Naive thymus-derived CD4-positive, alpha-beta T cell (primary cell): ENCODE results near the gene F13A1. TPM values are rescaled to one million over a fixed set of nuclear protein-coding genes. Genes with fewer than 3 reads are reported as not detected.

Experiments
- ATAC-seq: fragments of 150-1000 bp; cut with Tn5 transposase; 2 replicates; pipeline ENCODE4 v1.10.0; 2021; ENCODE audit warnings: mild to moderate bottlenecking, moderate library complexity
- CTCF ChIA-PET: fragments of 350-600 bp; sonication (Branson Sonifier 250); formaldehyde crosslinking; loops from one replicate; lab custom pipeline; 2021; ENCODE audit warnings: antibody characterized with exemption; lab: Charles Lee
- POLR2A ChIA-PET: fragments of 350-600 bp; sonication (Branson Sonifier 250); formaldehyde crosslinking; loops from one replicate; lab custom pipeline; 2021; ENCODE audit warnings: antibody characterized with exemption, inconsistent platforms; lab: Charles Lee
- DNase-seq, 9 donors: peaks; one replicate each; pipeline versions ENCODE4 v3.0.0 to v3.0.0-alpha.2; 2020 to 2022; ENCODE audit warnings: mixed read lengths in 1 of 9
- H3K27ac ChIP-seq: one replicate; pipeline ENCODE4 v1.7.0; 2013; ENCODE audit warnings: mild to moderate bottlenecking, low read depth, low read length, moderate library complexity
- H3K27me3 ChIP-seq, 2 donors: one replicate each; pipeline ENCODE4 v1.7.0; 2013; ENCODE audit warnings: low read length in 2 of 2, mild to moderate bottlenecking in 2 of 2, moderate library complexity in 2 of 2; ENCODE audit not compliant: control insufficient read depth in 2 of 2, insufficient read depth in 2 of 2
- H3K36me3 ChIP-seq, 3 experiments: 1 replicate in 2 of 3; 2 replicates in 1 of 3; pipeline ENCODE4 v1.7.0; 2013; ENCODE audit warnings: low read length in 3 of 3, mild to moderate bottlenecking in 3 of 3, moderate library complexity in 1 of 3; ENCODE audit not compliant: insufficient read depth in 3 of 3, control insufficient read depth in 2 of 3
- H3K4me1 ChIP-seq, 2 donors: one replicate each; pipeline ENCODE4 v1.7.0; 2013; ENCODE audit warnings: low read length in 2 of 2, mild to moderate bottlenecking in 2 of 2, moderate library complexity in 1 of 2; ENCODE audit not compliant: control insufficient read depth in 2 of 2, insufficient read depth in 2 of 2
- H3K4me3 ChIP-seq: 2 replicates; pipeline ENCODE4 v1.7.0; 2013; ENCODE audit warnings: mild to moderate bottlenecking, low read length
- H3K9me3 ChIP-seq, 3 experiments: 1 replicate in 2 of 3; 2 replicates in 1 of 3; pipeline ENCODE4 v1.7.0; 2013; ENCODE audit warnings: low read length in 3 of 3; ENCODE audit not compliant: control insufficient read depth in 2 of 3
- H3K27ac Mint-ChIP-seq, 9 donors: one replicate each; pipeline ENCODE4 v1.8.0; 2020 to 2022; ENCODE audit warnings: mixed read lengths in 9 of 9, mild to moderate bottlenecking in 8 of 9, moderate library complexity in 5 of 9, inconsistent platforms in 2 of 9
- H3K27me3 Mint-ChIP-seq, 5 donors: one replicate each; pipeline ENCODE4 v1.8.0; 2021 to 2022; ENCODE audit warnings: mixed read lengths in 5 of 5, mild to moderate bottlenecking in 1 of 5
- H3K36me3 Mint-ChIP-seq, 5 donors: one replicate each; pipeline ENCODE4 v1.8.0; 2020 to 2022; ENCODE audit warnings: mixed read lengths in 5 of 5, mild to moderate bottlenecking in 3 of 5, inconsistent platforms in 1 of 5
- H3K4me1 Mint-ChIP-seq, 7 donors: one replicate each; pipeline ENCODE4 v1.8.0; 2020 to 2022; ENCODE audit warnings: mixed read lengths in 7 of 7, mild to moderate bottlenecking in 3 of 7, inconsistent platforms in 1 of 7
- H3K4me3 Mint-ChIP-seq, 10 donors: one replicate each; pipeline ENCODE4 v1.8.0; 2020 to 2022; ENCODE audit warnings: mild to moderate bottlenecking in 10 of 10, mixed read lengths in 10 of 10, moderate library complexity in 6 of 10, inconsistent platforms in 2 of 10
- H3K9me3 Mint-ChIP-seq, 11 donors: one replicate each; pipeline ENCODE4 v1.8.0; 2020 to 2022; ENCODE audit warnings: mixed read lengths in 11 of 11, mild to moderate bottlenecking in 4 of 11, inconsistent platforms in 1 of 11, moderate library complexity in 1 of 11
- intact Hi-C, 2 donors: fragments of 100-400 bp; cut with micrococcal nuclease; formaldehyde crosslinking; loops; one replicate each; pipeline ENCODE4 v1.15.1; 2023
- polyA plus RNA-seq, 2 donors: library from polyadenylated mRNA; unstranded; fragments of 300-500 nt; fragmentation: Illumina TruSeq; gene quantifications; one replicate each; pipeline ENCODE4 v1.2.3, GENCODE V29; 2021
- total RNA-seq, 6 experiments: library from RNA in 5 of 6; stranded (reverse) in 5 of 6; gene quantifications; 1 replicate in 5 of 6; 2 replicates in 1 of 6; pipeline ENCODE4 v1.2.3 and lab custom pipeline; 2021 to 2026

Gene F13A1
- total and polyA plus RNA-seq, 7 experiments from 2014 or later, result 0.04 to 42.2 (median 3.0) TPM; not detected in 1

GRCh38 chr6:6333501-6333900 is 13.0 kb upstream of the F13A1 start:
- H3K4me1 ChIP-seq, result no peaks in the 10 kb centered on the region
- POLR2A ChIA-PET, result no interaction called here
- H3K4me3 ChIP-seq, result no peak overlapping the region
- no peaks in the 10 kb centered on the region for H3K36me3 ChIP-seq
- Mint-ChIP-seq H3K4me1 (peaks cover 0 to 15% (median 9%) of the 10 kb centered on the region in 7 donors), H3K27ac (no peak overlapping the region), H3K27me3 (peaks cover 0 to 22% (median 9%) of the 10 kb centered on the region in 5 donors), H3K9me3 (peaks cover 0 to 3% (median 0%) of the 10 kb centered on the region in 11 donors), H3K36me3 (no peaks in the 10 kb centered on the region), H3K4me3 (no peak overlapping the region)
- CTCF ChIA-PET, result no interaction called here
- no peaks in the 10 kb centered on the region for H3K9me3 ChIP-seq
- ATAC-seq, result no peak
- intact Hi-C loops, result no loop called here
- no peaks in the 10 kb centered on the region for H3K27me3 ChIP-seq
- no peak for DNase-seq
- no peak overlapping the region for H3K27ac ChIP-seq

GRCh38 chr6:6332811-6333244 is 12.4 kb upstream of the F13A1 start:
- POLR2A ChIA-PET, result no interaction called here
- H3K27me3 Mint-ChIP-seq, result peaks cover 0 to 22% (median 9%) of the 10 kb centered on the region in 5 donors

GRCh38 chr6:6331946-6332601 is 11.6 kb upstream of the F13A1 start:
- peak; percentile 45 for ATAC-seq
- no peaks in the 10 kb centered on the region for H3K27me3 ChIP-seq
- DNase-seq, result no peak
- Mint-ChIP-seq H3K27me3 (peaks cover 0 to 22% (median 6%) of the 10 kb centered on the region in 5 donors), H3K4me1 (peaks cover 0 to 15% (median 9%) of the 10 kb centered on the region in 7 donors), H3K9me3 (peaks cover 0 to 3% (median 0%) of the 10 kb centered on the region in 11 donors), H3K36me3 (no peaks in the 10 kb centered on the region), H3K27ac (no peak overlapping the region), H3K4me3 (no peak overlapping the region)
- H3K36me3 ChIP-seq, result no peaks in the 10 kb centered on the region
- no peaks in the 10 kb centered on the region for H3K4me1 ChIP-seq
- no peak overlapping the region for H3K4me3 ChIP-seq
- no peaks in the 10 kb centered on the region for H3K9me3 ChIP-seq
- no peak overlapping the region for H3K27ac ChIP-seq
- CTCF ChIA-PET, result interaction anchor here (0.5 kb wide), 1 partner anchor 952 kb away, joined by 3 read pairs; no protein-coding TSS in a partner anchor
- POLR2A ChIA-PET, result no interaction called here
- intact Hi-C loops, result no loop called here

More at GRCh38 chr6:6332811-6333244, 12.4 kb upstream of the F13A1 start:
- Histone ChIP-seq H3K27me3 (no peaks in the 10 kb centered on the region), H3K36me3 (no peaks in the 10 kb centered on the region), H3K9me3 (no peaks in the 10 kb centered on the region), H3K4me1 (no peaks in the 10 kb centered on the region), H3K4me3 (no peak overlapping the region), H3K27ac (no peak overlapping the region)
- intact Hi-C loops, result no loop called here
- H3K36me3 Mint-ChIP-seq, result no peaks in the 10 kb centered on the region
- no peak overlapping the region for H3K4me3 Mint-ChIP-seq
- no peak for DNase-seq
- CTCF ChIA-PET, result interaction anchor here (0.5 kb wide), 1 partner anchor 953 kb away, joined by 3 read pairs; no protein-coding TSS in a partner anchor
- no peak for ATAC-seq
- no peak overlapping the region for H3K27ac Mint-ChIP-seq
- H3K9me3 Mint-ChIP-seq, result peaks cover 0 to 3% (median 0%) of the 10 kb centered on the region in 11 donors
- peaks cover 0 to 15% (median 9%) of the 10 kb centered on the region in 7 donors for H3K4me1 Mint-ChIP-seq

GRCh38 chr6:6331393-6331792 is 10.9 kb upstream of the F13A1 start:
- H3K9me3 ChIP-seq, result no peaks in the 10 kb centered on the region
- ATAC-seq (peak; percentile 29), DNase-seq (peak in 1 of 9 donors; percentile 14)
- peak overlapping the region in 1 of 9 donors; percentile 21 for H3K27ac Mint-ChIP-seq
- H3K4me1 Mint-ChIP-seq, result peaks cover 0 to 15% (median 9%) of the 10 kb centered on the region in 7 donors
- no peaks in the 10 kb centered on the region for H3K4me1 ChIP-seq
- intact Hi-C loops, result no loop called here
- H3K36me3 ChIP-seq, result no peaks in the 10 kb centered on the region
- H3K36me3 Mint-ChIP-seq, result no peaks in the 10 kb centered on the region
- H3K9me3 Mint-ChIP-seq, result peaks cover 0 to 3% (median 0%) of the 10 kb centered on the region in 11 donors
- CTCF ChIA-PET, result no interaction called here
- H3K27me3 Mint-ChIP-seq, result peaks cover 0 to 16% (median 5%) of the 10 kb centered on the region in 5 donors
- POLR2A ChIA-PET, result no interaction called here
- H3K4me3 Mint-ChIP-seq, result peak overlapping the region in 1 of 10 donors; percentile 35
- no peaks in the 10 kb centered on the region for H3K27me3 ChIP-seq
- no peak overlapping the region for H3K4me3 ChIP-seq
- H3K27ac ChIP-seq, result no peak overlapping the region

GRCh38 chr6:6330407-6330806 is 9.9 kb upstream of the F13A1 start:
- Histone ChIP-seq H3K4me3 (no peak overlapping the region), H3K27me3 (peaks cover 0 to 2% of the 10 kb centered on the region in 2 donors), H3K36me3 (no peaks in the 10 kb centered on the region), H3K4me1 (no peaks in the 10 kb centered on the region), H3K27ac (no peak overlapping the region), H3K9me3 (no peaks in the 10 kb centered on the region)
- H3K27ac Mint-ChIP-seq, result no peak overlapping the region
- no peak for DNase-seq
- ChIA-PET POLR2A (no interaction called here), CTCF (no interaction called here)
- H3K4me1 Mint-ChIP-seq, result peaks cover 0 to 15% (median 9%) of the 10 kb centered on the region in 7 donors
- H3K36me3 Mint-ChIP-seq, result no peaks in the 10 kb centered on the region
- H3K9me3 Mint-ChIP-seq, result peaks cover 0 to 4% (median 0%) of the 10 kb centered on the region in 11 donors
- intact Hi-C loops, result no loop called here
- no peak for ATAC-seq
- H3K27me3 Mint-ChIP-seq, result peaks cover 0 to 15% (median 5%) of the 10 kb centered on the region in 5 donors
- H3K4me3 Mint-ChIP-seq, result no peak overlapping the region

- H3K36me3 Mint-ChIP-seq, result no peaks in the 10 kb centered on the region
- no peak overlapping the region for H3K4me3 Mint-ChIP-seq
- Histone ChIP-seq H3K27ac (no peak overlapping the region), H3K4me1 (no peaks in the 10 kb centered on the region), H3K27me3 (peaks cover 0 to 2% of the 10 kb centered on the region in 2 donors), H3K36me3 (no peaks in the 10 kb centered on the region), H3K4me3 (no peak overlapping the region), H3K9me3 (no peaks in the 10 kb centered on the region)
- intact Hi-C loops, result no loop called here
- H3K27me3 Mint-ChIP-seq, result peaks cover 0 to 21% (median 4%) of the 10 kb centered on the region in 5 donors
- ChIA-PET POLR2A (no interaction called here), CTCF (no interaction called here)
- no peak for ATAC-seq
- DNase-seq, result no peak
- no peak overlapping the region for H3K27ac Mint-ChIP-seq
- H3K4me1 Mint-ChIP-seq, result peaks cover 0 to 15% (median 9%) of the 10 kb centered on the region in 7 donors
- H3K9me3 Mint-ChIP-seq, result peaks cover 0 to 1% (median 0%) of the 10 kb centered on the region in 11 donors
Measured at GRCh38 chr6:6328451-6328850, 8.0 kb upstream of the F13A1 start.
